ENCODE measurements around the gene UROC1. TPM values are rescaled to one million over a fixed set of nuclear protein-coding genes. Genes with fewer than 3 reads are reported as not detected.
A peak's percentile ranks its signal among the peaks of the same experiment; 100 is the strongest.

Gene UROC1
- total RNA-seq, 2 experiments from 2014 or later, result not detected

GRCh38 chr3:126465928-126466544 lies 51.5 kb downstream of the UROC1 start:
- peaks cover 95% of the 10 kb centered on the region for H3K36me3 Mint-ChIP-seq (ENCODE audit: low read depth)
- CTCF ChIA-PET, result interaction anchor here (2.2 kb wide), 1 partner anchor 9 kb away, joined by 4 read pairs; no protein-coding TSS in a partner anchor

GRCh38 chr3:126464997-126465396 lies 52.6 kb downstream of the UROC1 start:
- H3K4me1 Mint-ChIP-seq (ENCODE audit: low read depth), result peaks cover 34% of the 10 kb centered on the region
- no peak for DNase-seq
- Histone ChIP-seq H3K4me3 (ENCODE audit: low read length) (no peak overlapping the region), H3K36me3 (ENCODE audit: insufficient read depth, low read length) (peaks cover 97% of the 10 kb centered on the region), H3K9me3 (ENCODE audit: control insufficient read depth in 1 of 2, insufficient read depth in 1 of 2, low read length in 2 of 2) (no peaks in the 10 kb centered on the region), H3K27me3 (ENCODE audit: control insufficient read depth in 1 of 2, insufficient read depth in 2 of 2, low read length in 2 of 2) (no peaks in the 10 kb centered on the region), H3K27ac (ENCODE audit: low read depth in 1 of 2, low read length in 2 of 2) (no peak overlapping the region), H3K4me1 (ENCODE audit: insufficient read depth, low read length) (peaks cover 31% of the 10 kb centered on the region)
- ChIA-PET POLR2A (no interaction called here), CTCF (interaction anchor here (2.2 kb wide), 1 partner anchor 10 kb away, joined by 4 read pairs; no protein-coding TSS in a partner anchor)
- intact Hi-C loops (cut with DNase I, micrococcal nuclease), result no loop called here
- H3K27me3 Mint-ChIP-seq, result no peaks in the 10 kb centered on the region
- no peak for ATAC-seq (ENCODE audit: poor library complexity)
- H3K9me3 Mint-ChIP-seq, result no peaks in the 10 kb centered on the region
- no peak overlapping the region for H3K4me3 Mint-ChIP-seq
- H3K27ac Mint-ChIP-seq, result no peak overlapping the region
- no peak for TF ChIP-seq CTCF (IDR thresholded peaks at IDR 0.05)
- H3K36me3 Mint-ChIP-seq (ENCODE audit: low read depth), result peaks cover 92% of the 10 kb centered on the region

More at GRCh38 chr3:126465928-126466544, 51.5 kb downstream of the UROC1 start:
- Histone ChIP-seq H3K4me3 (ENCODE audit: low read length) (no peak overlapping the region), H3K4me1 (ENCODE audit: insufficient read depth, low read length) (peaks cover 31% of the 10 kb centered on the region), H3K27ac (ENCODE audit: low read depth in 1 of 2, low read length in 2 of 2) (no peak overlapping the region), H3K9me3 (ENCODE audit: control insufficient read depth in 1 of 2, insufficient read depth in 1 of 2, low read length in 2 of 2) (no peaks in the 10 kb centered on the region), H3K27me3 (ENCODE audit: control insufficient read depth in 1 of 2, insufficient read depth in 2 of 2, low read length in 2 of 2) (no peaks in the 10 kb centered on the region), H3K36me3 (ENCODE audit: insufficient read depth, low read length) (peaks cover 97% of the 10 kb centered on the region)
- Mint-ChIP-seq H3K4me3 (no peak overlapping the region), H3K4me1 (ENCODE audit: low read depth) (peaks cover 42% of the 10 kb centered on the region), H3K27me3 (no peaks in the 10 kb centered on the region), H3K27ac (no peak overlapping the region), H3K9me3 (no peaks in the 10 kb centered on the region)
- DNase-seq (peak in 1 of 14 experiments; percentile 24), ATAC-seq (ENCODE audit: poor library complexity) (no peak)
- intact Hi-C loops (cut with DNase I, micrococcal nuclease), result no loop called here
- no peak for TF ChIP-seq CTCF (IDR thresholded peaks at IDR 0.05)
- POLR2A ChIA-PET, result no interaction called here

GRCh38 chr3:126464494-126464893 lies 53.1 kb downstream of the UROC1 start:
- Mint-ChIP-seq H3K4me1 (ENCODE audit: low read depth) (peaks cover 29% of the 10 kb centered on the region), H3K4me3 (no peak overlapping the region), H3K36me3 (ENCODE audit: low read depth) (peaks cover 92% of the 10 kb centered on the region), H3K9me3 (no peaks in the 10 kb centered on the region), H3K27ac (no peak overlapping the region), H3K27me3 (no peaks in the 10 kb centered on the region)
- Histone ChIP-seq H3K9me3 (ENCODE audit: control insufficient read depth in 1 of 2, insufficient read depth in 1 of 2, low read length in 2 of 2) (no peaks in the 10 kb centered on the region), H3K27me3 (ENCODE audit: control insufficient read depth in 1 of 2, insufficient read depth in 2 of 2, low read length in 2 of 2) (no peaks in the 10 kb centered on the region), H3K27ac (ENCODE audit: low read depth in 1 of 2, low read length in 2 of 2) (no peak overlapping the region), H3K4me1 (ENCODE audit: insufficient read depth, low read length) (peaks cover 26% of the 10 kb centered on the region), H3K36me3 (ENCODE audit: insufficient read depth, low read length) (peaks cover 97% of the 10 kb centered on the region), H3K4me3 (ENCODE audit: low read length) (no peak overlapping the region)
- ATAC-seq (ENCODE audit: poor library complexity) (no peak), DNase-seq (peak in 2 of 14 experiments; percentile 11 to 18)
- ChIA-PET POLR2A (no interaction called here), CTCF (interaction anchor here (2.2 kb wide), 1 partner anchor 10 kb away, joined by 4 read pairs; no protein-coding TSS in a partner anchor)
- intact Hi-C loops (cut with DNase I, micrococcal nuclease), result no loop called here
- TF ChIP-seq CTCF (IDR thresholded peaks at IDR 0.05), result no peak

Measured in CD4-positive, alpha-beta T cell (primary cell).